K562 (cell line): ENCODE results near the gene OGFR. TPM values are rescaled to one million over a fixed set of nuclear protein-coding genes. Genes with fewer than 3 reads are reported as not detected.

Source experiments
- ATF3 ChIP-seq, 2 experiments: fragments of 450-650 bp in 1 of 2; sonication (generic) in 1 of 2; formaldehyde crosslinking in 1 of 2; IDR thresholded peaks in 1 of 2; conservative IDR thresholded peaks in 1 of 2; 2 replicates each; pipeline versions ENCODE4 v1.6.1 to v1.8.1; 2016 to 2023; ENCODE audit warnings: mild to moderate bottlenecking in 2 of 2, moderate library complexity in 2 of 2, inconsistent platforms in 1 of 2, missing genetic modification reagents in 1 of 2
- BCOR ChIP-seq: fragments of 450-650 bp; IDR thresholded peaks from 2 replicates; pipeline ENCODE4 v1.6.1; 2016
- HMGN3 ChIP-seq: IDR thresholded peaks from 2 replicates; pipeline ENCODE4 v1.6.1; 2011; ENCODE audit warnings: borderline replicate concordance, low read depth, mild to moderate bottlenecking, mixed read lengths, low read length; ENCODE audit not compliant: insufficient read length; ENCODE audit errors: extremely low read depth
- IRF9 ChIP-seq: fragments of 450-650 bp; IDR thresholded peaks from 2 replicates; pipeline ENCODE4 v1.6.1; 2016; ENCODE audit warnings: missing biosample characterization, missing genetic modification characterization
- KHSRP ChIP-seq: fragments of 450-650 bp; IDR thresholded peaks from 2 replicates; pipeline ENCODE4 v1.6.1; 2017
- LEF1 ChIP-seq: fragments of 450-650 bp; IDR thresholded peaks from 2 replicates; pipeline ENCODE4 v1.6.1; 2016; ENCODE audit warnings: mild to moderate bottlenecking
- PATZ1 ChIP-seq: fragments of 250-450 bp; sonication (Bioruptor Pico); IDR thresholded peaks from 2 replicates; pipeline ENCODE4 v1.5.0; 2020; ENCODE audit warnings: mild to moderate bottlenecking, borderline replicate concordance
- ZNF217 ChIP-seq: sonication (generic); formaldehyde crosslinking; IDR thresholded peaks from 2 replicates; pipeline ENCODE4 v1.8.0; 2022; ENCODE audit warnings: mild to moderate bottlenecking, missing genetic modification reagents
- ZNF274 ChIP-seq: IDR thresholded peaks from 2 replicates; pipeline ENCODE4 v1.6.1; 2011; ENCODE audit warnings: low read depth, mild to moderate bottlenecking, low read length, moderate library complexity, borderline replicate concordance
- ZNF668 ChIP-seq: fragments of 250-450 bp; sonication (Bioruptor Pico); IDR thresholded peaks from 2 replicates; pipeline ENCODE4 v1.8.0; 2022; ENCODE audit warnings: mild to moderate bottlenecking, inconsistent platforms
- polyA plus RNA-seq, 8 experiments: library from polyadenylated mRNA; depleted of rRNA in 4 of 8; stranded (reverse) in 5 of 8; unstranded in 3 of 8; fragments of >200 nt; fragmentation: Nextera tagmentation in 2 of 8; fragmentation: Illumina TruSeq in 1 of 8; extraction: Ambion mirVana in 2 of 8; extraction: Trizol in 1 of 8; gene quantifications; 2 replicates each; pipeline versions ENCODE4 v1.2.1 to v1.2.3, GENCODE V29; 2011 to 2014; ENCODE audit warnings: inconsistent platforms in 1 of 8, missing spikeins in 1 of 8
- total RNA-seq, 7 experiments: library from RNA; depleted of rRNA in 6 of 7; stranded (reverse); fragments of >200 nt in 6 of 7; fragmentation: Illumina TruSeq in 2 of 7; extraction: Trizol in 2 of 7; gene quantifications; 2 replicates each; pipeline versions ENCODE4 v1.2.1 to v1.2.3, GENCODE V29; 2011 to 2021; ENCODE audit warnings: low replicate concordance in 1 of 7
- TF ChIP-seq, protein P1 (sequence below): fragments of 450-650 bp; formaldehyde crosslinking; IDR thresholded peaks from 2 replicates; pipeline ENCODE4 v1.4.0; 2020; ENCODE audit warnings: mild to moderate bottlenecking
- TF ChIP-seq, protein P2 (sequence below), 2 experiments: fragments of 450-650 bp; IDR thresholded peaks; 2 replicates each; pipeline ENCODE4 v1.6.1; 2016; ENCODE audit warnings: mild to moderate bottlenecking in 2 of 2, borderline replicate concordance in 1 of 2, low read depth in 1 of 2, moderate library complexity in 1 of 2

OGFR gene
- total and polyA plus RNA-seq, 9 of the 15 experiments (the other 6 are each of a cell fraction or from before 2014, with no cell fraction given): 0.39 to 56.3 (median 17.5) TPM

GRCh38 chr20:62774762-62775161 is 29.9 kb upstream of the OGFR start (continued):
- TF ChIP-seq ZNF217 (no peak), ZNF274 (no peak), IRF9 (no peak), KHSRP (no peak), HMGN3 (no peak), BCOR (no peak), LEF1 (0 out of 2 replicates have a peak, but pooled peaks have one; percentile 54), PATZ1 (CRISPR knock-in tag) (no peak), ZNF668 (no peak), ATF3 (IDR thresholded peaks at IDR 0.05) (no peak), ATF3 (CRISPR knock-in tag; conservative IDR thresholded peaks at IDR 0.05) (no peak)
- TF ChIP-seq, protein P1, sequence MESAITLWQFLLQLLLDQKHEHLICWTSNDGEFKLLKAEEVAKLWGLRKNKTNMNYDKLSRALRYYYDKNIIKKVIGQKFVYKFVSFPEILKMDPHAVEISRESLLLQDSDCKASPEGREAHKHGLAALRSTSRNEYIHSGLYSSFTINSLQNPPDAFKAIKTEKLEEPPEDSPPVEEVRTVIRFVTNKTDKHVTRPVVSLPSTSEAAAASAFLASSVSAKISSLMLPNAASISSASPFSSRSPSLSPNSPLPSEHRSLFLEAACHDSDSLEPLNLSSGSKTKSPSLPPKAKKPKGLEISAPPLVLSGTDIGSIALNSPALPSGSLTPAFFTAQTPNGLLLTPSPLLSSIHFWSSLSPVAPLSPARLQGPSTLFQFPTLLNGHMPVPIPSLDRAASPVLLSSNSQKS (CRISPR knock-in tag): no peak
- TF ChIP-seq, protein P2, sequence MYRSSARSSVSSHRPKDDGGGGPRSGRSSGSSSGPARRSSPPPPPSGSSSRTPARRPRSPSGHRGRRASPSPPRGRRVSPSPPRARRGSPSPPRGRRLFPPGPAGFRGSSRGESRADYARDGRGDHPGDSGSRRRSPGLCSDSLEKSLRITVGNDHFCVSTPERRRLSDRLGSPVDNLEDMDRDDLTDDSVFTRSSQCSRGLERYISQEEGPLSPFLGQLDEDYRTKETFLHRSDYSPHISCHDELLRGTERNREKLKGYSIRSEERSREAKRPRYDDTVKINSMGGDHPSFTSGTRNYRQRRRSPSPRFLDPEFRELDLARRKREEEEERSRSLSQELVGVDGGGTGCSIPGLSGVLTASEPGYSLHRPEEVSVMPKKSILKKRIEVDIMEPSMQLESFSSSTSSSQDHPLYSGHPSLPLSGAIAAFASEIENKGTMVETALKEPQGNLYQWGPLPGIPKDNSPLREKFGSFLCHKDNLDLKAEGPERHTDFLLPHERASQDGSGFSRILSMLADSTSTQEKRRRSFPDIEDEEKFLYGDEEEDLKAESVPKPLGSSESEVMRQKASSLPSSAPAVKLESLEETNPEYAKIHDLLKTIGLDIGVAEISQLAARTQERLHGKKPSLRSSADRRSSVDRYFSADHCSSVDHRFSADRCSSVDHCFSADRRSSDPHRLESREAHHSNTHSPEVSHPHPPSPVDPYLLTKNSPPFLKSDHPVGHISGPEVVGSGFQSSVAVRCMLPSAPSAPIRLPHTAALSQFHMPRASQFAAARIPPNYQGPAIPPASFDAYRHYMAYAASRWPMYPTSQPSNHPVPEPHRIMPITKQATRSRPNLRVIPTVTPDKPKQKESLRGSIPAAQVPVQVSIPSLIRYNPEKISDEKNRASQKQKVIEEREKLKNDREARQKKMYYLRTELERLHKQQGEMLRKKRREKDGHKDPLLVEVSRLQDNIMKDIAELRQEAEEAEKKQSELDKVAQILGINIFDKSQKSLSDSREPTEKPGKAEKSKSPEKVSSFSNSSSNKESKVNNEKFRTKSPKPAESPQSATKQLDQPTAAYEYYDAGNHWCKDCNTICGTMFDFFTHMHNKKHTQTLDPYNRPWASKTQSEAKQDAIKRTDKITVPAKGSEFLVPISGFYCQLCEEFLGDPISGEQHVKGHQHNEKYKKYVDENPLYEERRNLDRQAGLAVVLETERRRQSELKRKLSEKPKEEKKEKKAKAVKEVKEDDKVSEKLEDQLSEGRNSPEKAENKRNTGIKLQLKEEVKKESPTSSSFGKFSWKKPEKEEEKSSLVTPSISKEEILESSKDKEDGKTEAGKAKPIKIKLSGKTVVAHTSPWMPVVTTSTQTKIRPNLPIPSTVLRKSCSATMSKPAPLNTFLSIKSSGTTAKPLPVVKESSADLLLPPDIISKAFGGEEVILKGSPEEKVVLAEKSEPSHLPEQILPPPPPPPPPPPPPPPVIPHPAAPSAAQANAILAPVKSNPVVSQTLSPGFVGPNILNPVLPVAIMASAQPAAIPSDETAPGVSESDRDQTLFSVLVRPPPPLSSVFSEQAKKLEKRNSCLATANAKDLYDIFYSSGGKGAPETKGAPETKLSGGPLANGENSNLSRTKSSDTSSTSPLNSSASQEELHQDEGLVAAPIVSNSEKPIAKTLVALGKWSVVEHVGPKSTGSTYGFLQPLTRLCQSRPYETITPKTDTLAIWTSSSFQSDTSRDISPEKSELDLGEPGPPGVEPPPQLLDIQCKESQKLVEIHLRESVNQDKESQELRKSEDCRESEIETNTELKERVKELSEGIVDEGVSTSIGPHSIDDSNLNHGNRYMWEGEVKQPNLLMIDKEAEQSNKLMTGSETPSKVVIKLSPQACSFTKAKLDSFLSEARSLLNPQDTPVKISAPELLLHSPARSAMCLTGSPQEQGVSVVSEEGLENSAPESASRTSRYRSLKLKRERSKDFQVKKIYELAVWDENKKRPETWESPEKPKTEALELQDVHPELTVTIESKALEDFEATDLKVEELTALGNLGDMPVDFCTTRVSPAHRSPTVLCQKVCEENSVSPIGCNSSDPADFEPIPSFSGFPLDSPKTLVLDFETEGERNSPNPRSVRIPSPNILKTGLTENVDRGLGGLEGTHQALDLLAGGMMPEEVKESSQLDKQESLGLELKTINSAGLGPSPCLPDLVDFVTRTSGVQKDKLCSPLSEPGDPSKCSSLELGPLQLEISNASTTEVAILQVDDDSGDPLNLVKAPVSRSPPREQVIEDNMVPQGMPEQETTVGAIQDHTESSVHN (IDR thresholded peaks at IDR 0.05; ENCODE audit: borderline replicate concordance in 1 of 2, low read depth in 1 of 2): no peak
